Panc1 (cell line): ENCODE measurements around the gene DNAH3. TPM values are rescaled to one million over a fixed set of nuclear protein-coding genes. Genes with fewer than 3 reads are reported as not detected.

ENCODE experiments used
- ATAC-seq: fragments of 200-7000 bp; cut with Tn5 transposase; 2 replicates; pipeline ENCODE4 v1.9.1; 2020; ENCODE audit warnings: mild to moderate bottlenecking, moderate library complexity
- BruUV-seq: library from RNA; stranded (reverse); fragments of 400-500 nt; replicated peaks from 2 replicates; lab custom pipeline; 2021; lab: Mats Ljungman, UMichigan
- CTCF ChIA-PET: fragments of 300-600 bp; sonication (Branson Sonifier 250); formaldehyde crosslinking; loops from one replicate; lab custom pipeline; 2022; ENCODE audit warnings: antibody characterized with exemption; lab: Charles Lee
- POLR2A ChIA-PET: fragments of 300-600 bp; sonication (Branson Sonifier 250); formaldehyde crosslinking; loops from one replicate; lab custom pipeline; 2022; ENCODE audit warnings: antibody characterized with exemption; lab: Charles Lee
- DNase-seq: peaks from one replicate; pipeline ENCODE4 v3.0.0-alpha.2; 2010; ENCODE audit warnings: low read depth, low spot score
- H3K27ac ChIP-seq: 2 replicates; pipeline ENCODE4 v1.5.1; 2011; ENCODE audit warnings: mild to moderate bottlenecking, low read length, inconsistent platforms
- H3K27me3 ChIP-seq: fragments of 200-500 bp; sonication (Bioruptor generic); 2 replicates; pipeline ENCODE4 v1.6.0; 2014; ENCODE audit warnings: low read length, inconsistent platforms; ENCODE audit not compliant: control insufficient read depth, insufficient read depth
- H3K36me3 ChIP-seq: fragments of 200-500 bp; sonication (Bioruptor generic); 2 replicates; pipeline ENCODE4 v1.5.1; 2014; ENCODE audit warnings: inconsistent platforms, mild to moderate bottlenecking, low read length, moderate library complexity; ENCODE audit not compliant: control insufficient read depth, insufficient read depth
- H3K4me1 ChIP-seq: 2 replicates; pipeline ENCODE4 v1.5.1; 2011; ENCODE audit warnings: inconsistent platforms, mild to moderate bottlenecking, low read length, moderate library complexity; ENCODE audit not compliant: control insufficient read depth, insufficient read depth
- H3K4me3 ChIP-seq, 2 experiments: 2 replicates each; pipeline ENCODE4 v1.5.1; 2011 to 2012; ENCODE audit warnings: low read depth in 2 of 2, low read length in 2 of 2, mild to moderate bottlenecking in 2 of 2, inconsistent platforms in 1 of 2, moderate library complexity in 1 of 2
- H3K9me3 ChIP-seq: fragments of 200-500 bp; sonication (Bioruptor generic); 2 replicates; pipeline ENCODE4 v1.5.1; 2014; ENCODE audit warnings: low read depth, mild to moderate bottlenecking, inconsistent platforms, low read length, moderate library complexity; ENCODE audit not compliant: control insufficient read depth, insufficient read depth
- CTCF ChIP-seq: fragments of 450-650 bp; IDR thresholded peaks from 2 replicates; pipeline ENCODE4 v1.5.1; 2017; ENCODE audit warnings: mild to moderate bottlenecking
- POLR2AphosphoS5 ChIP-seq: IDR thresholded peaks from 2 replicates; pipeline ENCODE4 v1.6.1; 2012; ENCODE audit warnings: mild to moderate bottlenecking, low read depth, low read length, moderate library complexity
- REST ChIP-seq, 2 experiments: IDR thresholded peaks; 2 replicates each; pipeline ENCODE4 v1.6.1; 2011 to 2012; ENCODE audit warnings: low read depth in 2 of 2, control low read depth in 1 of 2, low read length in 1 of 2, mild to moderate bottlenecking in 1 of 2, moderate library complexity in 1 of 2; ENCODE audit not compliant: insufficient read depth in 1 of 2
- SIN3A ChIP-seq: IDR thresholded peaks from 2 replicates; pipeline ENCODE4 v1.6.1; 2012; ENCODE audit warnings: low read depth, mild to moderate bottlenecking, low read length, moderate library complexity, borderline replicate concordance; ENCODE audit not compliant: insufficient read depth
- TCF7L2 ChIP-seq: IDR thresholded peaks from 2 replicates; pipeline ENCODE4 v1.6.1; 2011; ENCODE audit warnings: mild to moderate bottlenecking, low read depth, low read length, inconsistent platforms
- in situ Hi-C: cut with HindIII; loops from 2 replicates; pipeline ENCODE4 v1.10.0; 2016; ENCODE audit warnings: low sequenced_read_pairs, low pct_unique_long_range_greater_than_20kb
- intact Hi-C: fragments of 100-400 bp; cut with micrococcal nuclease; formaldehyde crosslinking; loops from one replicate; pipeline ENCODE4 v1.10.0; 2022; ENCODE audit not compliant: unreplicated experiment
- total RNA-seq: library from RNA; stranded (reverse); gene quantifications from one replicate; pipeline ENCODE4 v1.2.1, GENCODE V29; 2021; ENCODE audit not compliant: unreplicated experiment

The DNAH3 gene
- total RNA-seq, 1 experiment from 2014 or later, result 0.62 TPM

GRCh38 chr16:20905576-20905975 lies 245.1 kb downstream of the DNAH3 start:
- in situ Hi-C loops (no loop called here), intact Hi-C loops (no loop called here)
- TF ChIP-seq SIN3A (no peak), REST (IDR thresholded peaks at IDR 0.05; ENCODE audit: insufficient read depth in 1 of 2, low read depth in 2 of 2, low read length in 1 of 2) (no peak), POLR2AphosphoS5 (no peak), CTCF (no peak)
- no peaks in the 10 kb centered on the region; the same call in 1 of the 2 replicates for H3K36me3 ChIP-seq
- H3K4me3 ChIP-seq, result no peak overlapping the region
- no TSS peak for BruUV-seq
- DNase-seq (no peak), ATAC-seq (no peak)
- no peaks in the 10 kb centered on the region for H3K9me3 ChIP-seq
- H3K27me3 ChIP-seq, result no peaks in the 10 kb centered on the region
- ChIA-PET CTCF (no interaction called here), POLR2A (interaction anchor here (0.6 kb wide), 1 partner anchor 24 kb away, joined by 4 read pairs; no protein-coding TSS in a partner anchor)
- H3K27ac ChIP-seq, result peak overlapping the region; percentile 98
- H3K4me1 ChIP-seq, result peaks cover 66% of the 10 kb centered on the region

- ATAC-seq, result peak; percentile 27
- ChIA-PET POLR2A (interaction anchor here (0.6 to 0.7 kb wide), 2 partner anchors 23 to 327 kb away, joined by 3 to 4 read pairs; no protein-coding TSS in a partner anchor), CTCF (no interaction called here)
- Histone ChIP-seq H3K27me3 (no peaks in the 10 kb centered on the region), H3K27ac (peak overlapping the region; percentile 98), H3K36me3 (no peaks in the 10 kb centered on the region; the same call in 1 of the 2 replicates), H3K4me1 (peaks cover 61% of the 10 kb centered on the region), H3K9me3 (no peaks in the 10 kb centered on the region), H3K4me3 (no peak overlapping the region)
- in situ Hi-C loops, result no loop called here
- BruUV-seq, result no TSS peak
- intact Hi-C loops, result no loop called here
- TF ChIP-seq TCF7L2, result peak; percentile 99
- no peak for TF ChIP-seq CTCF
- TF ChIP-seq POLR2AphosphoS5, result peak; percentile 65; the same call in 1 of the 2 replicates
- TF ChIP-seq SIN3A, result no peak
- no peak for TF ChIP-seq REST (IDR thresholded peaks at IDR 0.05; ENCODE audit: insufficient read depth in 1 of 2, low read depth in 2 of 2, low read length in 1 of 2)
- DNase-seq, result no peak
These were observed 246.1 kb downstream of the DNAH3 start for GRCh38 chr16:20904507-20905081.
